Gastroesophageal sphincter (tissue), 4 donors: ENCODE data around the gene SLC46A2. TPM values are rescaled to one million over a fixed set of nuclear protein-coding genes. Genes with fewer than 3 reads are reported as not detected.

Experiments
- ATAC-seq: fragments of 150-250 bp; one replicate; pipeline ENCODE4 v1.9.1; 2016; ENCODE audit warnings: mild to moderate bottlenecking, moderate library complexity
- H3K27ac ChIP-seq, 4 donors: fragments of 200-600 bp; sonication (generic) in 3 of 4; 1 replicate in 3 of 4; 2 replicates in 1 of 4; pipeline ENCODE4 v1.5.1; 2016 to 2019
- H3K27me3 ChIP-seq: fragments of 200-600 bp; sonication (generic); one replicate; pipeline ENCODE4 v1.5.1; 2019
- H3K36me3 ChIP-seq, 2 donors: fragments of 200-600 bp; sonication (generic); one replicate each; pipeline ENCODE4 v1.5.1; 2019; ENCODE audit warnings: control low read depth in 1 of 2
- H3K4me1 ChIP-seq, 3 donors: fragments of 200-600 bp; sonication (generic); 1 replicate in 2 of 3; 2 replicates in 1 of 3; pipeline ENCODE4 v1.5.1; 2016 to 2019; ENCODE audit warnings: control low read depth in 2 of 3
- H3K4me3 ChIP-seq, 2 donors: fragments of 200-600 bp; sonication (generic); one replicate each; pipeline ENCODE4 v1.5.1; 2019; ENCODE audit warnings: mild to moderate bottlenecking in 1 of 2, moderate library complexity in 1 of 2
- H3K9me3 ChIP-seq, 3 donors: fragments of 200-600 bp; sonication (generic); one replicate each; pipeline ENCODE4 v1.5.1; 2017 to 2019; ENCODE audit warnings: control low read depth in 2 of 3
- CTCF ChIP-seq, 4 experiments: fragments of 200-600 bp in 2 of 4; fragments of 450-650 bp in 2 of 4; sonication (generic) in 1 of 4; IDR thresholded peaks; one replicate each; pipeline ENCODE4 v1.5.1; 2017 to 2019; ENCODE audit warnings: antibody characterized with exemption in 4 of 4, mild to moderate bottlenecking in 2 of 4, moderate library complexity in 2 of 4
- EP300 ChIP-seq: sonication (generic); formaldehyde crosslinking; IDR thresholded peaks from one replicate; pipeline ENCODE4 v1.6.1; 2017; ENCODE audit warnings: antibody characterized with exemption, mild to moderate bottlenecking
- POLR2A ChIP-seq, 2 donors: fragments of 450-650 bp; IDR thresholded peaks; one replicate each; pipeline ENCODE4 v1.6.1; 2017; ENCODE audit warnings: antibody characterized with exemption in 2 of 2, mild to moderate bottlenecking in 2 of 2, moderate library complexity in 1 of 2
- POLR2AphosphoS5 ChIP-seq: sonication (generic); formaldehyde crosslinking; IDR thresholded peaks from one replicate; pipeline ENCODE4 v1.6.1; 2017; ENCODE audit warnings: antibody characterized with exemption
- WGBS, 2 donors: methylation state at CpG; one replicate each; pipeline ENCODE4 v1.1.5; 2018; ENCODE audit warnings: low coverage in 1 of 2; 5-methylcytosine and 5-hydroxymethylcytosine counted together
- total RNA-seq, 4 donors: library from RNA; depleted of rRNA; stranded (reverse); fragments of >200 nt; gene quantifications; one replicate each; pipeline ENCODE4 v1.1.0, GENCODE V29; 2016

The SLC46A2 gene
- total RNA-seq, 4 donors from 2014 or later, result 0.27 TPM; not detected in 3

DNA sequence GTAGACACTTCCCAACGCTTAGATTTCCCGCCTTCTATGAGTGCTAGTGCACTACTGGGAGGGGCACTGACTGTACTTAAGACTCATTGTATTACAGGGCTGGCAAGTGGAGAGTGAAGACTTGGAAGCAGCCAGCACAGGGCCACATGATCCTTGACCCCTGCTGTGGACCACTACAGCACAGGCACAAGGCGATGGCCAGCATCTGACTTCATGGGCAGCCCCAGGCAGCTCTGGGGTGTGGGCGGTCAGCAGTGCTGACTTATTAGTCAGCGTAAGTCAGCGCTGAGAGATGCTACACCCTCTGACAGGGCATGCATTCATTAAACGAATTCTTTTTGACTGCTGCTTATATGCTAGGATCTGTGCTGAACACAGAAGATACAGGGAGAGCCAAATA is 9.3 kb downstream of the SLC46A2 start:
- H3K9me3 ChIP-seq, result no peaks in the 10 kb centered on the region
- 86 to 100% methylated on average over 1 to 3 of the region's 7 CpGs for WGBS, 2 donors
- no peak for ATAC-seq
- H3K4me3 ChIP-seq, result no peak overlapping the region
- no peak overlapping the region for H3K27ac ChIP-seq
- no peaks in the 10 kb centered on the region for H3K27me3 ChIP-seq
- no peaks in the 10 kb centered on the region for H3K4me1 ChIP-seq
- H3K36me3 ChIP-seq, result peaks cover 0 to 45% of the 10 kb centered on the region in 2 donors
- TF ChIP-seq POLR2AphosphoS5, result no peak
- no peak for TF ChIP-seq POLR2A (IDR thresholded peaks at IDR 0.05)
- no peak for TF ChIP-seq CTCF (IDR thresholded peaks at IDR 0.05)
- no peak for TF ChIP-seq EP300

GRCh38 chr9:112880650-112881049 is 10.0 kb downstream of the SLC46A2 start:
- no peaks in the 10 kb centered on the region for H3K27me3 ChIP-seq
- H3K27ac ChIP-seq, result no peak overlapping the region
- no peak overlapping the region for H3K4me3 ChIP-seq
- no peaks in the 10 kb centered on the region for H3K4me1 ChIP-seq
- WGBS, 2 donors, result 100% methylated on average over 1 of the region's 1 CpG
- peaks cover 0 to 52% of the 10 kb centered on the region in 2 donors for H3K36me3 ChIP-seq
- H3K9me3 ChIP-seq, result no peaks in the 10 kb centered on the region
- no peak for TF ChIP-seq CTCF (IDR thresholded peaks at IDR 0.05)
- TF ChIP-seq POLR2A (IDR thresholded peaks at IDR 0.05), result no peak
- no peak for TF ChIP-seq POLR2AphosphoS5
- no peak for TF ChIP-seq EP300
- no peak for ATAC-seq

DNA sequence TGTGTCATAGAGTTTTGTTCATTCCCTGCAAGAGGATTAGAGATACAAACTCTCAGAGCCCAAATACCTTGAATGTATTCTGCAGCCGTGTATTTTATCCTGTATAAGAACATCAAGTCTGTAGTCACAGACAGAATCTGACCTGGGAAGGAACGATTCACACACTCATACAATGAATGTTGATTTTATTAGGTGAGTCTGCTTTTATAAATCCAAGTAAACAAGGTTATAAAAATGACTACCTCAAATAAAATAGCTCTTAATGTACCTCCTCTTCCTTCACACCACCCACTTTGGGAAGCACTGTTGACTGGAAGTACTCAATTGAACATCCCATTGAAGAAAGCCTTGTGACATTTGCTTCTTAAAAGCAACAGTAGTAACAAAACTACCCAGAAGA is 11.9 kb downstream of the SLC46A2 start:
- Histone ChIP-seq H3K27me3 (no peaks in the 10 kb centered on the region), H3K4me1 (no peaks in the 10 kb centered on the region), H3K4me3 (no peak overlapping the region), H3K36me3 (peaks cover 0 to 60% of the 10 kb centered on the region in 2 donors), H3K9me3 (no peaks in the 10 kb centered on the region), H3K27ac (no peak overlapping the region)
- no peak for ATAC-seq
- no peak for TF ChIP-seq CTCF (IDR thresholded peaks at IDR 0.05)
- TF ChIP-seq POLR2AphosphoS5, result no peak
- TF ChIP-seq EP300, result no peak
- TF ChIP-seq POLR2A (IDR thresholded peaks at IDR 0.05), result no peak
- WGBS, 2 donors, result 69 to 83% methylated on average over 2 of the region's 2 CpGs

GRCh38 chr9:112873773-112874405 is 16.8 kb downstream of the SLC46A2 start:
- ATAC-seq, result no peak
- Histone ChIP-seq H3K4me1 (no peaks in the 10 kb centered on the region), H3K27me3 (no peaks in the 10 kb centered on the region), H3K4me3 (no peak overlapping the region), H3K27ac (no peak overlapping the region), H3K36me3 (peaks cover 0 to 68% of the 10 kb centered on the region in 2 donors), H3K9me3 (no peaks in the 10 kb centered on the region)
- TF ChIP-seq CTCF (IDR thresholded peaks at IDR 0.05) (no peak), EP300 (no peak), POLR2AphosphoS5 (no peak), POLR2A (IDR thresholded peaks at IDR 0.05) (no peak)
- 84 to 100% methylated on average over 1 to 3 of the region's 4 CpGs for WGBS, 2 donors

DNA sequence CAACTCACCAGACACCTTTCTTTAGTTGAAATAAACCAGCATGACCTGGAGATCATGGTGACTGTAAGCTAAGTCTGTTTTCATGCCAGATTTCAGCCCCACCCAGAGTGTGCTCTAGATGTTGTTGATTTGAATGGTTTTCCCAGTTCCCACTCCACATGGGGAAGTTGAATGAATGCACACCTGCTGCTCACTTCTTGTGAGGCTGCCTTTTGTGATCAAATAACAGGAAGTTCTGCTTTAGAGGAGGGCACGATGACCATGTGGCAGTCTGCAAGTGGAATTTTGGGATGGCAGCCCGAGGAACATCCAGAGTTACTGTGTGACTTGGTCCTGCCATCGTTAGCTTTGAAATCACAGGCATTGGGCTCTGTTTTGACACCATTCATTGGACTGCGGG is 18.7 kb downstream of the SLC46A2 start:
- H3K36me3 ChIP-seq, result peaks cover 0 to 68% of the 10 kb centered on the region in 2 donors
- no peak for ATAC-seq
- H3K9me3 ChIP-seq, result no peaks in the 10 kb centered on the region
- H3K4me3 ChIP-seq, result no peak overlapping the region
- 50 to 83% methylated on average over 2 of the region's 4 CpGs for WGBS, 2 donors
- TF ChIP-seq POLR2AphosphoS5, result no peak
- TF ChIP-seq POLR2A (IDR thresholded peaks at IDR 0.05), result no peak
- no peak for TF ChIP-seq CTCF (IDR thresholded peaks at IDR 0.05)
- no peak for TF ChIP-seq EP300
- H3K27ac ChIP-seq, result no peak overlapping the region
- H3K4me1 ChIP-seq, result no peaks in the 10 kb centered on the region
- no peaks in the 10 kb centered on the region for H3K27me3 ChIP-seq
